Stimulated activated CD8-positive, alpha-beta memory T cell treated with anti-CD3 and anti-CD28 coated beads, Interleukin-2, amount 100 ng/mL, for 1 hour (primary cell): Measurements from ENCODE around the gene C14orf132.

Experiments
- DNase-seq, 2 donors: peaks; one replicate each; pipeline ENCODE4 v3.0.0-alpha.2; 2020; ENCODE audit warnings: low read depth in 2 of 2

C14orf132 gene

DNA sequence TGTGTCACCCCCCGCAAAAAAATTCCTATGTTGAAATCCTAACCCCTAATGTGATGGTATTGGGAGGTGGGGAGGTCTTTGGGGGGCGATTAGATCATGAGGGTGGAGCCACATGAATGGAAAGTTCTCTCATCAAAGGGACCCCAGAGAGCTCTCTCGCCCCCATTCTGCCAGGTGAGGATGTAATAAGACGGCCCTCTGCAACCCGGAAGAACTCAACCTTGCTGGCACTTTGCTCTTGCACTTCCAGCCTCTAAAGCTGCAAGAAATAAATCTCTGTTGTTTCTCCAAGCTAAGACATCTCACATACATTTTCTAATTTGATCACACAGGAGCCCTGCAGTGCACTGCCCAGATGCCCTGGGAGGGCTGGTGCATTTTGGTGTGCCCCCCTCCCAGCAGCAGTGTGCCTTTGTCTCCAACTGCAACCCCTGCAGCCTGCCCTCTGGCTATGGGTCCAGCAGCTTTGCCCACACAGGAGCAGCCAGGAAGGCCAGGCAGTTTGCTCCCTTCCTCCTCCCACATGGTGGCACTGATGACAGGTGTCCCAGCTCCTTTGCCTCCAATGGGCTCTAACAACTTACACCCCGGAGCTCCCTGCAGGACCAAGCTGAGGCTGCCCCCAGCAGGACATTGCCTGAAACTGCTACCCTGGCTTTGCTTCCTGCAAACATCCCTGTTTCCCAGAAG is 59.3 kb downstream of the C14orf132 start:
- no peak for DNase-seq

DNA sequence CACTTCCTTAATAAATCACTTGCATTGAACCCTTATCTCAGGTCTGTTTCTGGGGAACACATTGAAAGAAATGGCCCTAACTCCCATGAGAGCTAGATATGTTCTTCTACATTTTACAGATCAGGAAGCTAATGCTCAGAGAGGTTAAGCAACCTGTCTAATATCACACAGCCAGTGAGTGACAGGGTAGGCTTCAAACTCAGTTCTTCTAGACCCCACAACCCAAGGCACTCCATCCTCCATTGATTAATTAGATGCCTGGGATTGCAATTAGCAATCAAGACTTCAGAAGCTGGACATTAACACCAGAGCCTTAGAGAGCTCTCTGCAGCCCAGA is 59.8 kb downstream of the C14orf132 start:
- no peak for DNase-seq

DNA sequence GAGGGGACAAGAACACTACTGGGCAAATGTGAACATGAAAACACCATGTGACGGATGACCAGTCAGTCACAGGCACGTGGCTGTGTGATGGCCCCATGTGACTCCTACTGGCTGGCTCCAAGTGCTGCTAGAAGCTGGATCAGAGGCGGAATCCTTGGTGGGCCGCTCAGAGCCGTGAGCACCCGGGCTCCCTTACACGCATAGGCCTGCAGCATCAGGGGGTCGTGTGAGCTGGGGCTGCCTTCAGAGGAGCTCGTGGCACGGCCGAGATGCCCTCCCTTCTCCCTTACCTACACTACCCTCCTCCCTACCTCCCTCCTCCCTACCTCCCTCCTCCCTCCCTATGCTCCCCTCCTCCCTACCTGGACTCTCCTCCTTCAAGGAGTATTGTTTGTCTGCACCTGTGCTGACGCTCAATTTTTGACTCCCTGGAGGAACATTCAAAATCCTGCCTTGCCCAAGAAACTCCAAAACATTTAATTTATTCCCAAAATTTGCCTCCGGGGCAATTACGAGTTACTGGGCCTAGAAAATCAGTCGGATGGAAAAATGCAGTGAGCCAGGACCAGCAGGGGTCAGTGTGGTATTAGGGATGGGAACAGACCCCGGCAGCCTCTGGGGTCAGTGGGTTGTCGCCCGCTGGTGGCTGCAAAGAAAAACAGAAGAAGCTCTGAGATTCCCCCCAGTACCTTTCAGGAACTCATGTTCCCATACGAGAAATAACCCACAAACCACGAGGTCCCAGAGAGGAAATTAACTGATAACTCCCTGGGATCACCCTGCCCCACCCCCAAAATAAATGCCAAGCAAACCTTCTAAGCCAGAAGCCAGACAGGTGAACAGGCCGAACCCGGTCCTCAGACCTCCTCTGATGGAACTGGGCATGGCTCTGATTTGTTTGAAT is 61.3 kb downstream of the C14orf132 start:
- DNase-seq = peak; percentile 8 to 26

DNA sequence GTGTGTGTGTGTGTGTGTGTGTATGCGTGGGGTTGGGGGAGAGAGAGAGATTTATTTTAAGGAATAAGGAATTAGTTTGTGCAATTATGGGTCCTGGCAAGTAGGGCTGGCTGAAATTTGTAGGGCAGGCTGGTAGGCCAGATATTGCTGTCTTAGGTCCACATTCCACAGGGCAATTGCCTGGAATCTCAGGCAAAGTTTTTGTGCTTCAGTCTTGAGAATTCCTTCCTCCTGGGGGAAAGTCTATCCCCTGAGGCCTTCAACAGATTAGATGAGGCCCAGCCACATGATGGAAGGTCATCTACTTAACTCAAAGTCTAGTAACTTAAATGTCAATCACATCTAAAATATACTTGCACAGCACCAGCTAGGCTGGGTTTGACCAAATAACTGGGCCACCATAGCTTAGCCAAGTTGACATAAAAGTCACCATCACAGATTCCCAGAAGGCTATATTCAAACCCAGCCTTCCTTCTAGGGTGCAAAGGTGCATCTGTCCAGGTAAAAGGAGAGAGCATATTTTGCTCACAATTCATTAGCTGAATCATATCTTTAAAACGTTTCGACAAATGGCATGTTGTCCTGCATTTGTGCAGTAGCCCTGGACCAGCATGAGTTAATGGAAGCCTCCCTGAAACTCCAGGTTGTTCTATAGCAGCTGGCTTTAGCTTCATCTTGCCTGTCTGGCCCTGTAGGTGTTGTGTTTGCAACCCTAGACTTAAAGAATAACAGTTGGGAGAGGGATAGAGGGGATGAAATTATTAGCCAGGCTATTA is 63.1 kb downstream of the C14orf132 start:
- no peak for DNase-seq

DNA sequence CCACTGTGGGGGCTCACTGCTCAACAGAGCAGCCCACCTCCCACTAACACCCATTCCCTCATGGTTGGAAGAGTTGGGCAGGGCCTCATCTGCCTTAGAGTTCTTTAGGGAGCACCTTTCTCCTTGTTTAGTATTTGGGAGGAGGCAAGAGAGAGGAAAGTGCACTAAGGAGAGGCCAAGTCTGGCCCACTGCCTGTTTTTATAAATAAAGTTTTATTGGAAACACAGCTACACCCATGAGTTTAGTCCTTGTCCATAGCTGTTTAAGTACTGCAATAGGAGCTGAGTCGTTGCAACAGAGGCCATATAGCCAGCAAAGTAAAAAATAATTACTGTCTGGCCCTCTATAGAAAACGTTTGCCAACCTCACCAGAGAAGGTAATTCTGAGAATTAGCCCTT is 63.9 kb downstream of the C14orf132 start:
- no peak for DNase-seq

DNA sequence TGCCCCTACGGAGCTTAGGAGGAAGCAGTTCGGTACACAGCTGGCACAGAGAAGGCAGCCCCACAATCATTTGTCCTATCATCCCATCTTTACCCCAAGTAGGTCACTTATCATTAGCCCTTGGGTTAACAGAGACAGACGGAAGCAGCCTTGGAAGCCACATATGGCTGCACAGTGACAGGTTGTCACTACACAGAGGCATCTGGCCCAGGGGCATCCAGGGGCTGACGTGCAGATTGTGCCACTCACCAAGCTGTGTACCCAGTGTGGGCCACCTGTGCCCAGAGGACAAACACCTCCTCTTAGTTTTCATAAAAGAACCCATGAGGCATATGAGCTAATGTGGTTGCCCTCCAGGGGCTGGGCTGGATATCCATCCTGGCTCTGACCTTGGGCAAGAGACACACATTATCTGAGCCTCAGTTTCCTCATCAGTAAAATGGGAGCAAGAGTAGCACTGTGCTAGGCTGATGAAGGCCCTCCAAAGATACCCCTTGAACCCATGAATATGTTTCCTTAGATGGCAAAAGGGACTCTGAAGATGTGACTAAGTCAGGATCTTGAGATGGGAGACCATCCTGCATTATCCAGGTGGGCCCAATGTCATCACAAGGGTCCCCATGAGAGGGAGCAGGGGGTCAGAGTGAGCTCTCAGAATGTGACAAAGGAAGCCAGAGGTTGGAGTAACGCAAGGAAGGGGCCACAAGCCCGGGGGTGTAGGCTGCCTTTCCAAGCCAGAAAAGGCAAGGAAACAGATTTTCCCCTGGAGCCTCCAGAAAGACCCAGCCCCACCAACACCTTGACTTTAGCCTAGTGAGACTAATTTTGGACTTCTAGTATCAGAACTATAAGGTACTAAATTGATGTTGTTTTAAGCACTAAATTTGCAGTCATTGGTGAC is 64.6 kb downstream of the C14orf132 start:
- no peak for DNase-seq

DNA sequence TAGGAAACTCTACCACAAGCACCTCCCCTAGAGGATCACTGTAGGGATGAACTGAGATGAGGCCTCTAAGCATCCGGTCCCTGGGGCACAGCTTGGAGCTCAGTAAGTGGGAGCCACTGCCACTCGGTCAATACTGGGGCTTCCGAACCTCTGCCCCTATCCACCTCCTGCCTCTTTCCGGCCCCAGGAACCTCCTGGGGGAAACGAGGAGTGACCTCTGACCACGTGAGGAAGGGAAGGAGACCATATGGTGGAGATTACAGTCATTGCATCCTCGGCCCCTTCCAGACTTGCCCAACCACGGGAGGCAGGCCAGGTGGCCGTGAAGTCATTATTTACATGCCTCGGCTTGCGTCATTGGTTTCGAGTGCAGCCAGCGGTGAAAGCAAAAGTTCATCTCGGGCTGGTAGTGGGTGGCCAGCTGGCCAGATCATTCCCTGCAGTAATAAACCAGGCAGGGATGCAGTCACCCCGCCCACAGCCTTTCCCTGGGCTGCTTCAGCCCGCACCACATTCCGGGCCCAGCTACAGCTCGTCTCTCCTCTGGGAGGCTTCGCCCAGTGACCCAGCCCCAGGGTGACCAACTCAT is 65.4 kb downstream of the C14orf132 start:
- no peak for DNase-seq

DNA sequence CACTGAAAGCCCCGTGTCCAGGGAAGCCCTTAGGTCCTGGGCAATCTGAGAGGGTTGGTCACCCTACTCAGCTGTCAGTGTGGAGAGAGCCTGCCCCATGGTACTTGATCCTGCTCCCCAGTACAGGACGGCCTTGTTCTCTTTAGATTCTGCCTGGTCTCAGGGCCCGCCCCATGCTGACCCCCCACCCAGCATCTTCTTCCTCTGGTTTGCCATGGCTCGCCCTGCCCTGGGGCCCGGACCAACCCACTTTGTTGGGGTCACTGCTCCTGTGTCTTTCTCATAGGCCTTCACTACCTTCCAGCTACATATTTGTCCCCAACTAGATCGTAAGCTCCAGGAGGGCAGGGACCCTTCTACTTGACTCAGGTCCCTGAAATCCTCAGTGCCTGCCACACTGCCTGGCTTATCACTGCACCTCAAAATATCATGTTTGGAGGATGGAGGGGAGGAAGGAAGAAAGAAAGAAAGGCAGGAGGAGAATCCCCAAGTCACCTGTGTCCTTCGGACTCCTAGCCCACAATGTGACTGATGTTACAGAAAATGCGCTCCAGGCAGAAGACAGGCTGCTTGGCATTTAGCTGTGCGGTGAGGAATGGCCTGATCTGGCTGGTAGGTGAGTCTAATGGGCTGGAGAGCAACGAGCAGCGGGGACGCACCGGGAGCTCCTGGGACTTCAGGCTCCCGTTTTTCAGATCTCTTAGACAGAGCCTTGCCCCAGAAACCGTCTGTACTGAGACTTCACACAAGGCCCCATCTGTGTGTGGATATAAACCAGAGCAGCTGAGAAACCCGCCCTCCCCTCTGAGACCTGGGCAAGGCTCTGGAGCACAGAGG is 66.1 kb downstream of the C14orf132 start:
- DNase-seq = no peak

DNA sequence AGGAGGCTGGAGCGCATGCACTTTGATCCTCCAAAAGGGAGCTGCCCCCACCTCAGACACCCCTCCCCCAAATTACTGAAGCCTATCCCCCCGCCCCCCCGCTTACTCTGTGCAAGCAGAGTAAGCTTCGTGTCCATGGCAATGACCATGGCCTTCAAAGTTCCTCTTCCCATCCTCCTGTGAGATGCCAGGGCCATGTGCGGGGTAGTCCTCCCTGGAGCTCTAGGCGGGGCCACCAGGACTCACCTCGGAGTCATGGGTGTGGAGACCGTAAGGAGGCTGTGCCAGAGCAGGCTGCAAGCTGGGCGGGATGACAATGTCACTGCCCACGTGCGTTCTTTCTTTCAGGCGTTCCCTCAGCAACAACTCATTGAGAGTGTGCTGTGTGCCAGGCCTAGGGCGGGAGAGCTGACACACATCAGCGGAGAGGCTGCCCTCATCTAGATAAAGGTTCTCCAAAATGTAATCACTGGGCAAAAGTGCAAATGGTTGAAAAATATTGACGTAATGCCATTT is 66.8 kb downstream of the C14orf132 start:
- DNase-seq = no peak

DNA sequence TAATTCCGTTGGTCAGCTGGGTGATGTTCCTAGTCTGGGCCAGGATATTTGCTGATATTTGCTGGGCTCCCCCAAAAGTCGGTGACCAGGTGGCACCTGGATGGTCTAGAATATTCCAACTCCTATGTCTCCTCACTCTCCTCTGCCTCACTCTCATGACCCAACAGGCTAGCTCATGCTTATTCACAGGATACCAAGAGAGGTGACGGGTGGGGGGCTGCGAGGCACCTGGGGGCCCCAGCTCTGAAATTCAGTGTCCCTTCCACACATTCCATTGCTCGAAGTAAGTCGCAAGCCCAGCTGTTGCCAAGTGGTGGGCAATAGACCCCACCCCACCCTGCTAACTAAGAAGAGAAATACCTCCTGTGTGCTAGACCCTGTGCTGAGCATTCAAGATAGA is 67.7 kb downstream of the C14orf132 start:
- no peak for DNase-seq

DNA sequence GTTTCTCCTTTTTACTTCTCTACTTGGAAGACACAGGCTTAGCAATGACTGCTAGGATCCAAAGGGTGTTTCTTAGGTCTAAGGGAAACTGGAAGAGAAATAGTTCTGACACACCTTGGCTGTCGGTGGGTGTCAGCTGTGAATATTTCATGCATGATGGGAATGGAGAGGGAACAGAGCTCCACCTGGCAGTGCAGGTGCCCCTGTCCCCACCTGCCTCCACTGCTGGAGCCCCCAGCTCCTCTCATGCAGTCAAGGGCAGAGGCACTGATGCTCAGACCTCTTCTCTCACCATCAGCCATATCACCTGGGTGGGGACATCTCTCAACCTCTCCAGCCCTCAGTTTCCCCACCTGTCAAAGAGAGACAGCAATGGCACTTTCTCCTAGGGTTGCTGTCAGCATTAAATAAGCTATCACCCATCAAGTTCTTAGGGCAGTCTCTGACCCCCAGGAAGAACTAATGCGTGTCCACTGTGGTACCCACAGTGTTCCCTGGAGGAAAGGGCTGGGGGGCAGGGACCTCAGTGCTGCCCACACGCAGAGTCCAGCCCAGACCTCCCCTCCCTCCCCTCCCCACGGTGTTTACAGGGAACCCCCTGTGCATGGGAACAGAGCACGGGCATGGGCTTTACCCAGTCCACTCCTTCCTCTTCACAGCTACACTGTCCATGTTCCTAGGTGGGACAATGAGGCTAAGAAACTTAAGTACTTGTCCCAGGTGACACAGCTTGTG is 69.1 kb downstream of the C14orf132 start:
- DNase-seq = no peak

DNA sequence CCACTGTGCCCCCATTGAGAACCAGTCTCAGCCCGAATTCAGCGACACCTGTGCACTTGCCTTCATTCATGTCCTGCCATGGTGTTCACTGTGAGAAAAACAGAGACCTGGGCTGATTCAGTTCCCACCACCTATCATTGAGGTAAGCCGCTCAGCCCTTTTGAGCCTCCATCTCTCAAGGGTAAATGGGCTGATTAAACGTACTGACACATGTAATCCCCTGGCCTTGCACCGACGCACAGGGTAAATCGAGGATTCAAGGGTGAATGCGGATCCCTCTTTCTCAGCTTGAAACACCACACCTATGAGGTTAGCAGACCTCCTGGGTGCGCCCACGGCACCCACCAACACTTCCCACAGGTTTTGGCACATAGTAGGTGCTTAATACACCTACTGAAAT is 69.7 kb downstream of the C14orf132 start:
- DNase-seq = no peak

DNA sequence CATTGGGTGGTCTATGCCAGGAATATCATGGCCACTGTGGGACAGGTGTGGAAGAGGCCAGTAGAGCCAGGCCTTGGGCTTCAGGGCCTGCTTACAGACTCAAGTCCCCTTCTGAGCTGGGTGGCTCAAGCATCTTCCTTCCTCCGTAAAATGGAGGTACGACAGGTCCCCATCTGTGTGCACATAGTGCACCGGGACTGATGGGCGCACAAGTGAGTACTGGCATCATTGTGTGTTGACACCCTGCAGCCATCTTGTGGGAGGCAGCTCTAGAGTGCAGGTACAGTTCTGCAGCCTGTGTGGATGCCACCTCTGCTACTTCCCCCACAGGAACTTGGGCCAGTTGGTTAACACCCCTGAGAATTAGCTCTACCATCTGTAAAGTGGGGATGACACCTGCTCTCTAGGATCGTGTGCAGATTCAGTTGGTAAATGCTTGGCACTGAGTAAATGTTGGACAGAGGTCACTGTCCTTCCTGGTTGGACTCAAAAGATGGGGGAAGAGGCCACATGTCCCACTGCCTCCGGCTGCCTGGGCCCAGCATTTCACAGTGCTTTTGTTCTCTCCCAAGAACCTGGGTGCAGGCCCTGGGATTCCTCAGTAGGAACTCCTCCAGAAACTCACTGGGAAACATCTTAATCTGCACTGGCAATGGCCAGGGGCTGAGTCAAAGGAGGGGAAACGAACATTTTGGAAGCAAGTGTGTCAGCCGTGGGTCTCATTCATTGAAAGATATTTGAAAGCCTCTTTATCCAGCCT is 70.6 kb downstream of the C14orf132 start:
- no peak for DNase-seq

DNA sequence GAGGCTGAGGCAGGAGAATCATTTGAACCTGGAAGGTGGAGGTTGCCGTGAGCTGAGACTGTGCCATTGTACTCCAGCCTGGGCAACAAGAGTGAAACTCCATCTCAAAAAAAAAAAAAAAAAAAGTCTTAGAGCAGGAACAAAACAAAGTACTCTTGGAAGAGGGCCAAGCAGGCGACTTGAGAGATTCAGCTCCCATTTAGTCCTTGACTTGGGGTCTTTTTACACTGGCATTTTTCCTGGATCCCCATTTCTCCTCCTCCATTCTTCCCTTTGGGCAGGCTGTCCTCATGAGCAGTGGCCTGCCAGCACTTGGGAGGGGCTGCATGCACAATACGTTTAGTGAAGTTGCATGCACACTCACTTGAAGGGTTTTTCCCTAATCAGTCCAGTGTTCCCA is 72.9 kb downstream of the C14orf132 start:
- no peak for DNase-seq

DNA sequence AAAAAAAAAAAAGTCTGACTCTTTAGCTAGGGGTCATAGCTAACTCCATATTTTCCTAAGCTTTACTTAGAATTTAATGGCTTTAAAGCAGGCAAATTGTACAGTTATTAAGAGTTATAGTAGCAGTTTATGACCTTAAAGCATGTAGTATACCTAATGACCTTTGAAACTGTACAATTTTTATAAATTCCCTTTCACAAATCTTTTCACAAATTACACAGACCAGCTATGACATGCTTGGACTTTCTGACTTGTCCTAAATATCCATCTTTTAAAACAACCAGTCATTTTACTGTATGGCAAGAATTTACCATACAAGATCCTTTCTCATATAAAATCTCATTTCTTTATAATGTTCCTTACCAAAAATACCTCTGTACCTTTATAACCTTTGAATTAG is 74.8 kb downstream of the C14orf132 start:
- no peak for DNase-seq

DNA sequence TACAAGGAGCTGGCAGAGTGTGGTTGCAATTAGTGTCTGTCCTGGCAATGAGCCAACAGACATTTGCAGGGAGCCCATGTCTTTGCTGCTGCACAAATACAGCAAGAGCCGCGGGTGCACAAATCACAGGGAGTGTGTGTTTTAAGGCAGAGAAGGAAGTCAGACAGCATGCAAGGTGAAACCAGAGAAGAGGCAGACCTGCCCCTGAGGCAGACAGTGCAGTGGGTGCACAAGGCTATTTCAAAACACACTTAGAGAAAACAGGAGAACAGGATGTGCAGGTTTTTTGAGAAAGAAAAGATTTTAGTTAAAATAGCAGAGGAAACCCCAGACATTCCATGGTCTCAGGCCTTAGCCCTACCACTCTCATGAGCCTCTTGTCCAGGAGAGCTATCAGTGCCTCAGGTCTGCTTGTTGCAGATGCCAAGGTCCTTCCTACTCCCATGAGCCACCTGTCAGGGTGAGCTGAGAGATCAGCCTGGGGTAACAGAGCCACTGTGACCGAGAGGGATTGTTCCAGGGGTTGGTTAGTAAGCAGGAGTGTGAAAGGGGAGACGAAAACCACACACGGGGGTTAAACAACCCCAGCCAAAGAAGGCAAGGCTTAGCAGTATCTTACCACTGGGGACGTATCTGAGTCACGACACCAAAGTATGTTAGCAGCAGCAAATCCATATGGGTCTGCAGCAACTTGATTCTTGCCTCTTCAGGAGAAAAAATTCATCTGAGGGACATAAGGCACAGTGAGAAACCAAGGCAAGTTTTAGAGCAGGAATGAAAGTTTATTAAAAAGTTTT is 78.1 kb downstream of the C14orf132 start:
- DNase-seq = no peak

DNA sequence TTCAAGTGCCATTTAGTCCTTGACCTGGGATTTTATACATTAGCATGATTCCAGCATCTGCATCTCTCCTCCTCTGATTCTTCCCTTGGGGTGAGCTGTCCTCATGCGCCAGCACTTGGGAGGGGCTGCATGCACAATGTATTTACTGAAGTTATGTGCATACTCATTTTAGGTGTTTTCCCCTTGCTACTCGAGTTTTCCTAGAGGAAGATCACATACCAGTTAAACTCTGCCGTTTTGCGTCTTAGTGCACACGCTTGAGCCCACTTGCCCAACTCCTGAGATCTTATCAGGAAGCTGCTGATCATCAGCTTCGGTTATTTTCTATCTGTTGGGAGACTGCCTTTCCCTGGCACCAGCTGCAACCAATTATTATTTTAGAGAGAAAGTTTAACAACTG is 78.8 kb downstream of the C14orf132 start:
- DNase-seq = no peak

DNA sequence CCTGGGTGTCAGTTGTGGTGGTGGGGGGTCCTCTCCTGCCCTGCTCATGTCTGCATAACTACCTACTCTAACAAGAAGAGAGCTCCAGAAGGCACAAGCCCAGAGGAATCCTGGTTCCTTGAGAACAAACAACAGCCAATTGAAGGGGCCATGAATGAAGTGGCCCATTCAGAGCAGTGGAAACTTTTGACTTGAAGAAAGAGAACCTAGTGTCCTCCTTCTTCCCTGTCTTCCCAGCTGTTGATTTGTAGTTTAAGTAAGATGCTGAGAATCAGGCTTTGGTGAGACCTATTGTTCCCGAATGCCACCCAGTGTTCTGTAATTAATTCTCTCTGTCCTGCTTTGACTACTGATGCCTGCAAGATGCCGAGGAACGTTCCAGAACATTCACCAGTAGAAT is 79.2 kb downstream of the C14orf132 start:
- no peak for DNase-seq
